Measurements from ENCODE around the gene FICD.
A peak's percentile ranks its signal among the peaks of the same experiment; 100 is the strongest.

The FICD gene

DNA sequence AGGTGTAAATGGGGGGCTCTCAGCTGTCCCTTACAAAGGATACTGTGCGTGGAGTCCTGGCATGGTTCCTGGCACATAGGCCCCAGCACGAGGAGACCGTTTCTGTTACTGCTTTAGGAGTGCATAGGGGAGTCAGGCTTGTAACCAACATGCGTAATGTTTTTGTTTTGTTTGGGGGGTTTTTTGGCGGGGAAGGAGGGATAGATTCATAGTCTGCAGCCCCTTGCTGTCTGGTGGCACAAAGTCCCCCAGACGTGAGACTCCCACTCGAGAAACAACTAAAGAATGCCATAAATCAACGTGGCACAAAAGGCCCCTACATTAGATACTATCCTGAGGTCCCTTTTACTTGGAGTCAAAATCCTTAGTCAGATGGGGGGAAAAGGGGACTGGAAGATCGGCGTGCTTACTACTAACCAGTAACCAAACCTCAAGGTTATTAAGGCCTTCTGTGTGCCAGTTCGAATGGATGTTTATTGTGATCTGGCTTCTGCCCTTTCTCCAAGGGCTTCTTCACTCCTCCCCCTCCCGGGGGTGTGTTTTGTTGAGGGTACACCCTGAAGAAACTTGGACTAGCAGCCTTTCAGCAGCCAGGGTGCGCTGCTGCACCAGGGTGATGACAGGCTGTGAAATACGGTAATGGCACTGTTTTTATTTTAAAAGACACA is 48.2 kb downstream of the FICD start:
- TF ChIP-seq, protein P1, sequence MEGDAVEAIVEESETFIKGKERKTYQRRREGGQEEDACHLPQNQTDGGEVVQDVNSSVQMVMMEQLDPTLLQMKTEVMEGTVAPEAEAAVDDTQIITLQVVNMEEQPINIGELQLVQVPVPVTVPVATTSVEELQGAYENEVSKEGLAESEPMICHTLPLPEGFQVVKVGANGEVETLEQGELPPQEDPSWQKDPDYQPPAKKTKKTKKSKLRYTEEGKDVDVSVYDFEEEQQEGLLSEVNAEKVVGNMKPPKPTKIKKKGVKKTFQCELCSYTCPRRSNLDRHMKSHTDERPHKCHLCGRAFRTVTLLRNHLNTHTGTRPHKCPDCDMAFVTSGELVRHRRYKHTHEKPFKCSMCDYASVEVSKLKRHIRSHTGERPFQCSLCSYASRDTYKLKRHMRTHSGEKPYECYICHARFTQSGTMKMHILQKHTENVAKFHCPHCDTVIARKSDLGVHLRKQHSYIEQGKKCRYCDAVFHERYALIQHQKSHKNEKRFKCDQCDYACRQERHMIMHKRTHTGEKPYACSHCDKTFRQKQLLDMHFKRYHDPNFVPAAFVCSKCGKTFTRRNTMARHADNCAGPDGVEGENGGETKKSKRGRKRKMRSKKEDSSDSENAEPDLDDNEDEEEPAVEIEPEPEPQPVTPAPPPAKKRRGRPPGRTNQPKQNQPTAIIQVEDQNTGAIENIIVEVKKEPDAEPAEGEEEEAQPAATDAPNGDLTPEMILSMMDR (IDR thresholded peaks at IDR 0.05; ENCODE audit: borderline replicate concordance, insufficient read depth, low read depth, low read length), result peak; percentile 78
- H3K4me3 ChIP-seq (ENCODE audit: low read depth, low read length), result peak overlapping the region; percentile 75

DNA sequence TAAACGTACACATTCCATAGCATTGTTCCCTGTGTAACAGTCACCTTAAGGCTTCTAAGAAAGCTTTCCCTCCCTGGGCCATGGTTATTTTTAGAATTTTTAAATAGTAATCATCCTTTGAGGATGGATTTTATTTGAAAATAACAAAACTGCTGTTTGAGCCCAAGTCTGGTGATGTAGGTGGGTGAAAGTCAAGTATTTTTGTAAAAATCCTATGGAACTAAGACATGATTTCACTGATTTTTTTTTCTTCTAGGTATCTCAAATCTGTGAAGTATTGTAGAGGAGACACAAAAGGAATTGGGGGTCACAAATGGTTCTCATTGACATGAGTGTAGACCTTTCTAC is 48.7 kb downstream of the FICD start:
- H3K4me3 ChIP-seq (ENCODE audit: low read depth, low read length), result no peak overlapping the region
- TF ChIP-seq, protein P1 (IDR thresholded peaks at IDR 0.05; ENCODE audit: borderline replicate concordance, insufficient read depth, low read depth, low read length), result no peak

DNA sequence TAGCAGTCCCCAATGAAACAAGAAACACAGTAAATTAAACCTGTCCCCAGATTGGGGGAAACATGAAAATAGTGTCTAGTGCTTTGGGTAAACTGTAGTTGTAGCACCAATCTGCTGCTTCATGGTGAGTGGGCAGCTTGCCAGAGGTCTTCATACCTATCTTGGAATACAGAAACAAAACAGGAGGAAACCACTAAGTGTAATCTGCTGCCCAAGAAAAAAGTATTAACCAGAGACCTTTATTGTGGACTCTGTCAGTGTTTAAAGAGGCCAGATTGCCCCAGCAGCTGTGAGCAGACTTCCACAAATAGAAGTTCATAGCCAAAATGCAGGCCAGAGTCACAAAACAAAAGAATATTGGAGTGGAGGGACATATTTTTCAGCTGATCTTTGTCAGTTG is 49.6 kb downstream of the FICD start:
- TF ChIP-seq, protein P1 (IDR thresholded peaks at IDR 0.05; ENCODE audit: borderline replicate concordance, insufficient read depth, low read depth, low read length), result no peak
- H3K4me3 ChIP-seq (ENCODE audit: low read depth, low read length), result no peak overlapping the region

DNA sequence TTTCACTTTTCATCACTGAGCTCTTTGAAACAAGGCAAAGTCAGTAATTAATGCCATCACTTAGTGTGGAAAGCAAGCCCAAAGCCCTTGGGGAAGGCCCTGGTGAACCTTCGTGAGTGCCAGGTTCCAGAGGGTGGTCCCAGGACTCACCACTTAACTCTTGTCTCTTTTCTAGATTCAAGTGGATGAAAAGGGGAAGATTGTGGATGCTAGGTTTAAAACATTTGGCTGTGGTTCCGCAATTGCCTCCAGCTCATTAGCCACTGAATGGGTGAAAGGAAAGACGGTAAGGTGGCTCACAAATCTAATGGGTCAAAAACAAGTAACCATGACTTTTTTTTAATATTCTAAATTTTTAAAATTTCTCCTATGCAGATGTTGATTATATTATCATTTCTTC is 50.1 kb downstream of the FICD start:
- no peak overlapping the region for H3K4me3 ChIP-seq (ENCODE audit: low read depth, low read length)
- TF ChIP-seq, protein P1 (IDR thresholded peaks at IDR 0.05; ENCODE audit: borderline replicate concordance, insufficient read depth, low read depth, low read length), result no peak

DNA sequence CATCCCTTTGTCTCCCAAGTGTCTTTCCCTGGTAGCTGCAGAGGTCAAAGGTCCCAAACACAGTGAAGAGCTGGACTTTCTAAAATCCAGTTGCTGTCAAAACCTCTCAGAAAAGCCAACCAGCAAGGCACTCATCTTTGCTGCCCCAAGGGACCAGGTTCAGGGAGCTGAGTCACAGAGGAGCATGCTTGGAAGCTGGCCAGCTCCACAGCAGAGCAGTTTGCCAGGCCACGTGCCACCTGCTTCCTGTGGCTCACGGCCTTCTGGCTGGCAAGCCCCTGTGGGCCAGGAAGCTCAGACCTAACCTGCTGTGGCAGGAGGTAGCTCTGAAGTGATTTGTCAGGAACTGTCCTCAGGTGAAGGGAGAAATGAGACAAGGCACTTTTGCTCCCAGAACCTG is 50.9 kb downstream of the FICD start:
- no peak overlapping the region for H3K4me3 ChIP-seq (ENCODE audit: low read depth, low read length)
- TF ChIP-seq, protein P1 (IDR thresholded peaks at IDR 0.05; ENCODE audit: borderline replicate concordance, insufficient read depth, low read depth, low read length), result no peak

DNA sequence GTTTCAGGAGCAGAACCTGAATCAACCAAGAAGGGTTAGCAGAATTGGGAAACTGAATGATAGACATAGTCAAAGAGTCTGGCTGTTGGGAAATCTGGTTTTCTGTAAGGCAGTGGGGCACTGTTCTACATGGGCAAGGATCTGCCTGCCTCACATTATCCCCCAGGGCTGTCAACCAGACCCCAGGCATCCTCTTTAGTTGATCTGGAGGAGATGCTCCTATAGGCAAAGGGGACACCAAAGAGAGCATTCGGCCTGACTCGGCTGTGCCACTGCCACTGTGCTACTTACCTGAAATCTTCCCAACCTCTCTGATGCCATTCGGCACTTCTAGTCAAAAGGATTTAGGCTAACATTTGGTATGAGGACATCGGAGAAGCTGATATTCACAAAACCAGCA is 51.4 kb downstream of the FICD start:
- no peak overlapping the region for H3K4me3 ChIP-seq (ENCODE audit: low read depth, low read length)
- TF ChIP-seq, protein P1 (IDR thresholded peaks at IDR 0.05; ENCODE audit: borderline replicate concordance, insufficient read depth, low read depth, low read length), result no peak

All from GM12875 (cell line).